ENCODE results near the gene PRSS8. TPM values are rescaled to one million over a fixed set of nuclear protein-coding genes. Genes with fewer than 3 reads are reported as not detected.
"Not testable (repeated sequence)": the region's sequence is repeated elsewhere in the genome, so short reads cannot be mapped to it uniquely, and the experiment has no call there.

The PRSS8 gene
- total RNA-seq, 2 donors from 2014 or later = 337 to 347 TPM

- H3K27me3 ChIP-seq = no peaks in the 10 kb centered on the region
- TF ChIP-seq, protein P1, sequence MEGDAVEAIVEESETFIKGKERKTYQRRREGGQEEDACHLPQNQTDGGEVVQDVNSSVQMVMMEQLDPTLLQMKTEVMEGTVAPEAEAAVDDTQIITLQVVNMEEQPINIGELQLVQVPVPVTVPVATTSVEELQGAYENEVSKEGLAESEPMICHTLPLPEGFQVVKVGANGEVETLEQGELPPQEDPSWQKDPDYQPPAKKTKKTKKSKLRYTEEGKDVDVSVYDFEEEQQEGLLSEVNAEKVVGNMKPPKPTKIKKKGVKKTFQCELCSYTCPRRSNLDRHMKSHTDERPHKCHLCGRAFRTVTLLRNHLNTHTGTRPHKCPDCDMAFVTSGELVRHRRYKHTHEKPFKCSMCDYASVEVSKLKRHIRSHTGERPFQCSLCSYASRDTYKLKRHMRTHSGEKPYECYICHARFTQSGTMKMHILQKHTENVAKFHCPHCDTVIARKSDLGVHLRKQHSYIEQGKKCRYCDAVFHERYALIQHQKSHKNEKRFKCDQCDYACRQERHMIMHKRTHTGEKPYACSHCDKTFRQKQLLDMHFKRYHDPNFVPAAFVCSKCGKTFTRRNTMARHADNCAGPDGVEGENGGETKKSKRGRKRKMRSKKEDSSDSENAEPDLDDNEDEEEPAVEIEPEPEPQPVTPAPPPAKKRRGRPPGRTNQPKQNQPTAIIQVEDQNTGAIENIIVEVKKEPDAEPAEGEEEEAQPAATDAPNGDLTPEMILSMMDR (IDR thresholded peaks at IDR 0.05) = no peak
- intact Hi-C loops (cut with DNase I) = loop anchor here (10.0 kb wide), 1 partner anchor 159 kb away; the partner anchor contains the start of gene HSD3B7
- no peak overlapping the region for H3K27ac ChIP-seq
- peak; percentile 23 for DNase-seq
- H3K9me3 ChIP-seq = no peaks in the 10 kb centered on the region
- no peak overlapping the region for H3K4me3 ChIP-seq
- H3K36me3 ChIP-seq = no peaks in the 10 kb centered on the region
- H3K9ac ChIP-seq (ENCODE audit: low read depth in 2 of 2, low read length in 2 of 2) = no peak overlapping the region
- peaks cover 23% of the 10 kb centered on the region for H3K4me1 ChIP-seq
These were observed 8.2 kb upstream of the PRSS8 start for GRCh38 chr16:31143694-31144148.

DNA sequence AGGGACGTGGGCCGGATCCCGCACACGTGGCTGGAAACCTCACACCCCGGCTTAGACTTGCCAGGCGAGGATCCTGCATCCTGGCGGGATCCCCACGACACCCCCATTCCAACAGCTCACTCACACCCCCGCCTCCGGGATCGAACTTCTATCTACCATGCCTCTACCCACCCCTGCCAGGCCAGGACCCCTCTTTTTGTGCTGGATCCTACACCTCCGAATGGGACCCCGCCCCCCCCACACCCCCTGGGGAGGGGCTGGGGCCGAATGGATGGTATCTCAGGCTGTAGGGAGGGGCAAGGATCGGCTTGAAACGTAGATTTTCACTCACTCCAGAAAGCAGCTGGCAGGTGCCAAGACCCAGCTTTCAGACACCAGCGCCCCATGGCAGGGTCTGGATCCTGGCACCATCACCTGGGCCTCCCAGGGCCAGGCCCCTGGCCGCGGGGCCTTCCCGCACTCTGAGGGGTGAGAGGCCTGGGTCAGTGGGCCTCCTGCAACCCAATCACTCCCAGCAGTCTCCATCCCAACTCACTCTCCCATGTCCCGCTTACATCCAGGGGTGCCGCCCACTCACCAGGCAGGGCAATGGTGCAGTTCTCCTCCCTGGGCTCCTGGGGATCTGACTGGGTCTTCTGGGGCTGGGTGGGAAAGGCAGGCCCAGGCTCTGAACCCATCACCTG is 7.6 kb upstream of the PRSS8 start:
- Histone ChIP-seq H3K27ac (peak overlapping the region; percentile 74), H3K9ac (ENCODE audit: low read depth in 2 of 2, low read length in 2 of 2) (peak overlapping the region in 1 of 2 donors; percentile 72), H3K27me3 (no peaks in the 10 kb centered on the region), H3K4me3 (peak overlapping the region; percentile 40), H3K9me3 (no peaks in the 10 kb centered on the region), H3K4me1 (peaks cover 23% of the 10 kb centered on the region), H3K36me3 (no peaks in the 10 kb centered on the region)
- peak; percentile 50 for DNase-seq
- intact Hi-C loops (cut with DNase I) = loop anchor here (10.0 kb wide), 1 partner anchor 158 kb away; the partner anchor contains the start of gene HSD3B7
- TF ChIP-seq, protein P1 (IDR thresholded peaks at IDR 0.05) = no peak

- peak overlapping the region; percentile 40 for H3K4me3 ChIP-seq
- TF ChIP-seq, protein P1 (IDR thresholded peaks at IDR 0.05) = peak; percentile 90
- H3K36me3 ChIP-seq = no peaks in the 10 kb centered on the region
- peak overlapping the region; percentile 91 for H3K27ac ChIP-seq
- DNase-seq = peak; percentile 100
- intact Hi-C loops (cut with DNase I) = loop anchor here (10.0 kb wide), 1 partner anchor 158 kb away; the partner anchor contains the start of gene HSD3B7
- no peaks in the 10 kb centered on the region for H3K9me3 ChIP-seq
- H3K4me1 ChIP-seq = peaks cover 23% of the 10 kb centered on the region
- no peaks in the 10 kb centered on the region for H3K27me3 ChIP-seq
- peak overlapping the region; percentile 72 to 74 for H3K9ac ChIP-seq (ENCODE audit: low read depth in 2 of 2, low read length in 2 of 2)
These were observed 6.8 kb upstream of the PRSS8 start for GRCh38 chr16:31142109-31143010.

DNA sequence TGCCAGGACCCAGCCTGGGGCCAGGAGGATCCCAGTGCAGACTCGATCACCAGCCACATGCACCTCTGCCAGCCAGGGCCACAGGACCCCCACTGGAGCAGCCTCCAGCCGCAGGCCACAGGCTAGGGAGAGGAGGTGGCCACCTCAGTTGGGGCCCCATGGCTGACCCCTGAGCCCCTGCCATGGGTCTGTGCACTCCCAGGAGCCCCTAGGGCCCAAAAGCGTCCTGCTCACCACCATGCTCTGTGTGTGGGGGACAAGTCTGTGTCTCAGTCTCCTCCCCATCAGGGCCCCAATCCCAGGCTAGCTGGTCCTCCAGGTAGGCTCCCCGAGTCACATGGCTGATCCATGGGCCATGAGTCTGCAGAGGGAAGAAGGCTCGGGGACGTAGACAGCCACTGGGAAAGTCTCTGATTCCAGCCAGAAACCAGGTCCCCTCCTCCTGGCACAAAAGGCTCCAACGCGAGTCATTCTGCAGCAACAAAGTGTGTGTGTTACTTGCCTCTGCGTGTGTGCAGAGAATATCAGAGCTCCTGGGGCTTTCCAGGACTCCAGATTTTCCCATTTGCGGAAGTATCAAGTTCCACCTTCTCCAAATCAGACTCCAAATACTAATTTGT is 6.1 kb upstream of the PRSS8 start:
- no peaks in the 10 kb centered on the region for H3K27me3 ChIP-seq
- no peaks in the 10 kb centered on the region for H3K9me3 ChIP-seq
- intact Hi-C loops (cut with DNase I) = loop anchor here (10.0 kb wide), 1 partner anchor 157 kb away; the partner anchor contains the start of gene HSD3B7
- TF ChIP-seq, protein P1 (IDR thresholded peaks at IDR 0.05) = no peak
- no peaks in the 10 kb centered on the region for H3K36me3 ChIP-seq
- H3K4me3 ChIP-seq = no peak overlapping the region
- peaks cover 23% of the 10 kb centered on the region for H3K4me1 ChIP-seq
- DNase-seq = peak; percentile 57
- peak overlapping the region; percentile 91 for H3K27ac ChIP-seq
- peak overlapping the region; percentile 61 to 74 for H3K9ac ChIP-seq (ENCODE audit: low read depth in 2 of 2, low read length in 2 of 2)

DNA sequence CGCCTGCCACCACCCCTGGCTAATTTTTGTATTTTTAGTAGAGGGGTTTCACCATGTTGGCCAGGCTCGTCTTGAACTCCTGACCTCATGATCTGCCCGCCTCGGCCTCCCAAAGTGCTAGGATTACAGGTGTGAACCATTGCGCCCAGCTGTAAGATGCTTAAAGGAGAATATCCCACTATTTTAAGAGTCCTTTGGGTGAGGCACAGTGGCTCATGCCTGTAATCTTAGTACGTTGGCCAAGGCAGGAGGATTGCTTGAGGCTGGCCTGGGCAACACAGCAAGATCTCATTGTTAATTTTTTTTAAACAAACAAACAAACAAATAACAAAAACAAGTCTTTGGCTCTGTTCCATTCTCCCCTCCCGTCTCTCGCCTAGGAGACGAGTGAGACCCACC is 5.5 kb upstream of the PRSS8 start:
- not testable (repeated sequence) for DNase-seq, H3K36me3 ChIP-seq, H3K4me3 ChIP-seq, H3K9me3 ChIP-seq, H3K27me3 ChIP-seq
- Histone ChIP-seq H3K27ac (peak overlapping the region; percentile 91), H3K9ac (ENCODE audit: low read depth in 2 of 2, low read length in 2 of 2) (peak overlapping the region; percentile 61 to 74), H3K4me1 (peaks cover 23% of the 10 kb centered on the region)
- intact Hi-C loops (cut with DNase I) = loop anchor here (10.0 kb wide), 1 partner anchor 156 kb away; the partner anchor contains the start of gene HSD3B7
